SK-N-SH (cell line): ENCODE data around the gene COL4A4.

Experiments
- CTCF ChIP-seq: fragments of 200-600 bp; sonication (generic); IDR thresholded peaks from 2 replicates; pipeline ENCODE4 v1.6.1; 2017; ENCODE audit warnings: antibody characterized with exemption, mild to moderate bottlenecking, moderate library complexity
- EZH2phosphoT487 ChIP-seq: fragments of 200-600 bp; sonication (generic); IDR thresholded peaks from 2 replicates; pipeline ENCODE4 v1.6.1; 2017; ENCODE audit warnings: low read depth, mixed run types, mild to moderate bottlenecking, antibody characterized with exemption, moderate library complexity, borderline replicate concordance
- FOSL2 ChIP-seq: IDR thresholded peaks from 2 replicates; pipeline ENCODE4 v1.4.0; 2012; ENCODE audit warnings: low read depth, mild to moderate bottlenecking, moderate library complexity, borderline replicate concordance
- NFIC ChIP-seq: IDR thresholded peaks from 2 replicates; pipeline ENCODE4 v1.4.0; 2012; ENCODE audit warnings: borderline replicate concordance
- POLR2AphosphoS5 ChIP-seq: IDR thresholded peaks from 2 replicates; pipeline ENCODE4 v1.6.1; 2012; ENCODE audit warnings: low read depth, low read length
- TAF1 ChIP-seq: IDR thresholded peaks from 2 replicates; pipeline ENCODE4 v1.6.1; 2012; ENCODE audit warnings: low read depth, mild to moderate bottlenecking, low read length, moderate library complexity, borderline replicate concordance

- TF ChIP-seq CTCF (no peak), FOSL2 (no peak), NFIC (no peak), EZH2phosphoT487 (no peak), TAF1 (no peak), POLR2AphosphoS5 (no peak)
Measured at GRCh38 chr2:227179988-227180685, 16.1 kb upstream of the COL4A4 start.
